Measurements from ENCODE around the gene CDC25B.
A peak's percentile ranks its signal among the peaks of the same experiment; 100 is the strongest.
"Not testable (repeated sequence)": the region's sequence is repeated elsewhere in the genome, so short reads cannot be mapped to it uniquely, and the experiment has no call there.

Gene CDC25B

GRCh38 chr20:3842348-3842930 lies 46.3 kb downstream of the CDC25B start:
- no peak for DNase-seq

- DNase-seq, result no peak
These were observed 47.4 kb downstream of the CDC25B start for GRCh38 chr20:3843490-3843889.

- not testable (repeated sequence) for DNase-seq
These were observed 48.0 kb downstream of the CDC25B start for GRCh38 chr20:3843990-3844619.

- DNase-seq, result no peak
These were observed 50.2 kb downstream of the CDC25B start for GRCh38 chr20:3846378-3846739.

- DNase-seq, result peak; percentile 84
These were observed 50.8 kb downstream of the CDC25B start, which contains the start of gene MAVS for GRCh38 chr20:3846740-3847428. Gene MAVS (plus strand): TSS chr20:3846834. CDS start chr20:3854625, 7,791 bp downstream.

GRCh38 chr20:3847429-3847940 lies 51.4 kb downstream of the CDC25B start:
- no peak for DNase-seq

- no peak for DNase-seq
These were observed 52.5 kb downstream of the CDC25B start for GRCh38 chr20:3848565-3848964.

- DNase-seq, result no peak
These were observed 58.4 kb downstream of the CDC25B start for GRCh38 chr20:3854462-3854871.
